ENCODE results near the gene CACNA2D2.

CACNA2D2 gene

GRCh38 chr3:50316657-50317242 is 186.7 kb downstream of the CACNA2D2 start:
- TF ChIP-seq BHLHE40 (IDR thresholded peaks at IDR 0.05; ENCODE audit: borderline replicate concordance): no peak
- no peak for TF ChIP-seq NFRKB (IDR thresholded peaks at IDR 0.05)
- no peak for TF ChIP-seq FOXK2 (IDR thresholded peaks at IDR 0.05)
- TF ChIP-seq TARDBP (IDR thresholded peaks at IDR 0.05): no peak
- no peak for TF ChIP-seq LEF1 (IDR thresholded peaks at IDR 0.05; ENCODE audit: borderline replicate concordance)
- TF ChIP-seq CTBP1 (IDR thresholded peaks at IDR 0.05; ENCODE audit: borderline replicate concordance): no peak
- no peak for TF ChIP-seq FOXA1 (IDR thresholded peaks at IDR 0.05)
- TF ChIP-seq ARNT (IDR thresholded peaks at IDR 0.05): no peak
- TF ChIP-seq PKNOX1 (IDR thresholded peaks at IDR 0.05): no peak
- TF ChIP-seq SUZ12 (IDR thresholded peaks at IDR 0.05): no peak
- TF ChIP-seq SP1 (IDR thresholded peaks at IDR 0.05): no peak
- TF ChIP-seq ELF4 (IDR thresholded peaks at IDR 0.05): no peak
- TF ChIP-seq FOXM1 (IDR thresholded peaks at IDR 0.05; ENCODE audit: borderline replicate concordance): no peak
- TF ChIP-seq HDGF (IDR thresholded peaks at IDR 0.05; ENCODE audit: borderline replicate concordance): no peak
- TF ChIP-seq ZNF384 (IDR thresholded peaks at IDR 0.05): no peak
- no peak for TF ChIP-seq L3MBTL2 (conservative IDR thresholded peaks at IDR 0.05)
- CTCF ChIA-PET: no interaction called here
- DNase-seq (ENCODE audit: extremely low spot score): no peak
- POLR2A ChIA-PET: interaction anchor here (0.7 to 2.1 kb wide), 3 partner anchors 12 to 25 kb away, joined by 3 to 7 read pairs (median 4); partner anchors contain the start of genes HYAL3, IFRD2, NAA80 and TUSC2

- DNase-seq (ENCODE audit: extremely low spot score): no peak
- ChIA-PET CTCF (interaction anchor here (0.6 to 2.6 kb wide), 2 partner anchors 9 to 308 kb away, joined by 4 to 7 read pairs; no protein-coding TSS in a partner anchor), POLR2A (interaction anchor here (0.9 to 2.5 kb wide), 3 partner anchors 13 to 36 kb away, joined by 3 to 8 read pairs (median 5); partner anchors contain the start of genes CYB561D2, NPRL2 and TUSC2)
- no peak for TF ChIP-seq ELF4 (IDR thresholded peaks at IDR 0.05)
- TF ChIP-seq ZNF384 (IDR thresholded peaks at IDR 0.05): no peak
- TF ChIP-seq SP1 (IDR thresholded peaks at IDR 0.05): no peak
- no peak for TF ChIP-seq CTBP1 (IDR thresholded peaks at IDR 0.05; ENCODE audit: borderline replicate concordance)
Observed at GRCh38 chr3:50314816-50315215, 188.6 kb downstream of the CACNA2D2 start.

- ChIA-PET CTCF (interaction anchor here (0.6 to 2.6 kb wide), 2 partner anchors 10 to 308 kb away, joined by 4 to 7 read pairs; no protein-coding TSS in a partner anchor), POLR2A (interaction anchor here (1.5 to 2.5 kb wide), 2 partner anchors 14 to 23 kb away, joined by 5 to 8 read pairs; partner anchors contain the start of gene TUSC2)
- TF ChIP-seq L3MBTL2 (conservative IDR thresholded peaks at IDR 0.05): no peak
- TF ChIP-seq NFRKB (IDR thresholded peaks at IDR 0.05): no peak
- TF ChIP-seq ZNF384 (IDR thresholded peaks at IDR 0.05): no peak
- TF ChIP-seq CTBP1 (IDR thresholded peaks at IDR 0.05; ENCODE audit: borderline replicate concordance): no peak
- TF ChIP-seq ARNT (IDR thresholded peaks at IDR 0.05): no peak
- TF ChIP-seq LEF1 (IDR thresholded peaks at IDR 0.05; ENCODE audit: borderline replicate concordance): no peak
- no peak for TF ChIP-seq BHLHE40 (IDR thresholded peaks at IDR 0.05; ENCODE audit: borderline replicate concordance)
- no peak for TF ChIP-seq TARDBP (IDR thresholded peaks at IDR 0.05)
- no peak for TF ChIP-seq SUZ12 (IDR thresholded peaks at IDR 0.05)
- no peak for TF ChIP-seq HDGF (IDR thresholded peaks at IDR 0.05; ENCODE audit: borderline replicate concordance)
- no peak for TF ChIP-seq SP1 (IDR thresholded peaks at IDR 0.05)
- no peak for TF ChIP-seq FOXM1 (IDR thresholded peaks at IDR 0.05; ENCODE audit: borderline replicate concordance)
- no peak for TF ChIP-seq ELF4 (IDR thresholded peaks at IDR 0.05)
- no peak for TF ChIP-seq PKNOX1 (IDR thresholded peaks at IDR 0.05)
- TF ChIP-seq FOXK2 (IDR thresholded peaks at IDR 0.05): no peak
- TF ChIP-seq FOXA1 (IDR thresholded peaks at IDR 0.05): no peak
- no peak for DNase-seq (ENCODE audit: extremely low spot score)
Observed at GRCh38 chr3:50314342-50314741, 189.1 kb downstream of the CACNA2D2 start.

All from HEK293T (cell line).